SK-N-DZ (cell line): ENCODE measurements around the gene RAB3GAP1. TPM values are rescaled to one million over a fixed set of nuclear protein-coding genes. Genes with fewer than 3 reads are reported as not detected.
A peak's percentile ranks its signal among the peaks of the same experiment; 100 is the strongest.
"Not testable (repeated sequence)": the region's sequence is repeated elsewhere in the genome, so short reads cannot be mapped to it uniquely, and the experiment has no call there.

Experiments
- DNase-seq: peaks from one replicate; pipeline ENCODE4 v3.0.0-alpha.2; 2015; ENCODE audit warnings: low spot score
- polyA plus RNA-seq, 2 experiments: library from polyadenylated mRNA; depleted of rRNA; stranded (reverse); fragments of >200 nt; gene quantifications; 2 replicates each; pipeline ENCODE4 v1.2.3, GENCODE V29; 2014

RAB3GAP1 gene
- polyA plus RNA-seq (2014; cell fraction: cytosol; rRNA removed), result 22.7 and 29.2 TPM in 2 replicates
- polyA plus RNA-seq (2014; cell fraction: nucleus; rRNA removed), result 12.3 and 13.2 TPM in 2 replicates

GRCh38 chr2:135052042-135052876, at the start of gene RAB3GAP1:
TSS of gene RAB3GAP1 (plus strand) at chr2:135052292. CDS start at chr2:135052308, 16 bp downstream.
- DNase-seq, result peak; percentile 72

GRCh38 chr2:135002836-135003235, 49.3 kb upstream of the RAB3GAP1 start:
- no peak for DNase-seq

- DNase-seq, result peak; percentile 63
Observed at GRCh38 chr2:135004005-135004746, 47.9 kb upstream of the RAB3GAP1 start.

GRCh38 chr2:135005753-135006152, 46.3 kb upstream of the RAB3GAP1 start:
- no peak for DNase-seq

GRCh38 chr2:135009339-135009738, 42.8 kb upstream of the RAB3GAP1 start:
- DNase-seq, result no peak

GRCh38 chr2:135010200-135010942, 41.7 kb upstream of the RAB3GAP1 start:
- no peak for DNase-seq

- no peak for DNase-seq
Observed at GRCh38 chr2:135011633-135012032, 40.5 kb upstream of the RAB3GAP1 start.

- DNase-seq, result no peak
Observed at GRCh38 chr2:135021618-135022017, 30.5 kb upstream of the RAB3GAP1 start.

GRCh38 chr2:135022952-135023880, 28.9 kb upstream of the RAB3GAP1 start:
- no peak for DNase-seq

- DNase-seq, result no peak
Observed at GRCh38 chr2:135023886-135024485, 28.1 kb upstream of the RAB3GAP1 start.

GRCh38 chr2:135029481-135030134, 22.5 kb upstream of the RAB3GAP1 start:
- DNase-seq, result no peak

GRCh38 chr2:135030826-135031225, 21.3 kb upstream of the RAB3GAP1 start:
- no peak for DNase-seq

- not testable (repeated sequence) for DNase-seq
Observed at GRCh38 chr2:135033216-135033615, 18.9 kb upstream of the RAB3GAP1 start.

- no peak for DNase-seq
Observed at GRCh38 chr2:135037831-135038230, 14.3 kb upstream of the RAB3GAP1 start.

GRCh38 chr2:135043345-135043744, 8.7 kb upstream of the RAB3GAP1 start:
- DNase-seq, result no peak

- DNase-seq, result no peak
Observed at GRCh38 chr2:135047300-135047699, 4.8 kb upstream of the RAB3GAP1 start, which contains the start of gene MAP3K19. TSS of gene MAP3K19 (minus strand) at chr2:135047447. CDS start at chr2:135024647, 22,800 bp downstream.

GRCh38 chr2:135048122-135048521, 4.0 kb upstream of the RAB3GAP1 start:
- no peak for DNase-seq

GRCh38 chr2:135050132-135050531, 2.0 kb upstream of the RAB3GAP1 start:
- peak; percentile 12 for DNase-seq

- DNase-seq, result no peak
Observed at GRCh38 chr2:135050684-135051083, 1.4 kb upstream of the RAB3GAP1 start.
